ENCODE measurements around the gene LAMC3.

The LAMC3 gene

GRCh38 chr9:130988905-130989304, 20.1 kb upstream of the LAMC3 start:
- no CpG with 5 or more reads among the region's 9 CpGs for WGBS (ENCODE audit: extremely low coverage, insufficient coverage, low lambda C conversion rate)

GRCh38 chr9:130989391-130989790, 19.6 kb upstream of the LAMC3 start:
- H2AK5ac ChIP-seq (ENCODE audit: low read length), result no peak overlapping the region
- H3K79me2 ChIP-seq (ENCODE audit: control insufficient read depth, insufficient read depth, low read length), result no peaks in the 10 kb centered on the region
- no peak overlapping the region for H3K27ac ChIP-seq (ENCODE audit: low read depth, low read length)
- no peak overlapping the region for H3K4me3 ChIP-seq (ENCODE audit: low read length)
- no peak overlapping the region for H4K5ac ChIP-seq (ENCODE audit: low read length)
- H3K4me2 ChIP-seq (ENCODE audit: low read length), result no peak overlapping the region
- no peaks in the 10 kb centered on the region for H3K27me3 ChIP-seq (ENCODE audit: insufficient read depth, low read length, poor library complexity)
- no peak overlapping the region for H3K4ac ChIP-seq (ENCODE audit: low read depth, low read length)
- H3K23ac ChIP-seq (ENCODE audit: low read length), result no peak overlapping the region
- peaks cover 7% of the 10 kb centered on the region for H3K4me1 ChIP-seq (ENCODE audit: control insufficient read depth, low read depth, low read length)
- no peak overlapping the region for H3K18ac ChIP-seq (ENCODE audit: low read length)
- H2BK5ac ChIP-seq (ENCODE audit: low read length), result no peak overlapping the region
- no peaks in the 10 kb centered on the region for H3K79me1 ChIP-seq (ENCODE audit: low read length)
- H3K36me3 ChIP-seq (ENCODE audit: control insufficient read depth, insufficient read depth, low read length), result no peaks in the 10 kb centered on the region
- no peak overlapping the region for H3K9ac ChIP-seq (ENCODE audit: low read length)
- H2BK120ac ChIP-seq (ENCODE audit: low read depth, low read length), result no peak overlapping the region
- DNase-seq, result no peak
- no peak overlapping the region for H3K56ac ChIP-seq (ENCODE audit: low read length)
- H4K8ac ChIP-seq (ENCODE audit: low read depth, low read length), result no peak overlapping the region
- no peak overlapping the region for H2BK15ac ChIP-seq (replicated peaks; ENCODE audit: low read depth)
- WGBS (ENCODE audit: extremely low coverage, insufficient coverage, low lambda C conversion rate), result no CpG with 5 or more reads among the region's 18 CpGs

More at GRCh38 chr9:130988905-130989304, 20.1 kb upstream of the LAMC3 start:
- Histone ChIP-seq H3K18ac (ENCODE audit: low read length) (no peak overlapping the region), H4K8ac (ENCODE audit: low read depth, low read length) (no peak overlapping the region), H3K4ac (ENCODE audit: low read depth, low read length) (no peak overlapping the region), H4K5ac (ENCODE audit: low read length) (no peak overlapping the region), H2BK120ac (ENCODE audit: low read depth, low read length) (no peak overlapping the region), H3K36me3 (ENCODE audit: control insufficient read depth, insufficient read depth, low read length) (no peaks in the 10 kb centered on the region), H3K79me1 (ENCODE audit: low read length) (no peaks in the 10 kb centered on the region), H3K27me3 (ENCODE audit: insufficient read depth, low read length, poor library complexity) (no peaks in the 10 kb centered on the region), H3K56ac (ENCODE audit: low read length) (no peak overlapping the region), H3K79me2 (ENCODE audit: control insufficient read depth, insufficient read depth, low read length) (no peaks in the 10 kb centered on the region), H3K4me2 (ENCODE audit: low read length) (no peak overlapping the region), H2BK15ac (replicated peaks; ENCODE audit: low read depth) (no peak overlapping the region), H3K23ac (ENCODE audit: low read length) (no peak overlapping the region), H2AK5ac (ENCODE audit: low read length) (no peak overlapping the region), H3K9ac (ENCODE audit: low read length) (no peak overlapping the region), H3K27ac (ENCODE audit: low read depth, low read length) (no peak overlapping the region), H3K4me1 (ENCODE audit: control insufficient read depth, low read depth, low read length) (peaks cover 7% of the 10 kb centered on the region), H3K4me3 (ENCODE audit: low read length) (no peak overlapping the region), H2BK5ac (ENCODE audit: low read length) (no peak overlapping the region)
- no peak for DNase-seq

- Histone ChIP-seq H3K4me1 (ENCODE audit: control insufficient read depth, low read depth, low read length) (peaks cover 9% of the 10 kb centered on the region), H3K27me3 (ENCODE audit: insufficient read depth, low read length, poor library complexity) (no peaks in the 10 kb centered on the region), H3K4me3 (ENCODE audit: low read length) (no peak overlapping the region), H3K18ac (ENCODE audit: low read length) (no peak overlapping the region), H3K23ac (ENCODE audit: low read length) (no peak overlapping the region), H3K4me2 (ENCODE audit: low read length) (no peak overlapping the region), H2AK5ac (ENCODE audit: low read length) (no peak overlapping the region), H4K5ac (ENCODE audit: low read length) (no peak overlapping the region), H2BK15ac (replicated peaks; ENCODE audit: low read depth) (no peak overlapping the region), H2BK5ac (ENCODE audit: low read length) (no peak overlapping the region), H3K36me3 (ENCODE audit: control insufficient read depth, insufficient read depth, low read length) (no peaks in the 10 kb centered on the region), H3K4ac (ENCODE audit: low read depth, low read length) (no peak overlapping the region), H2BK120ac (ENCODE audit: low read depth, low read length) (no peak overlapping the region), H3K9ac (ENCODE audit: low read length) (no peak overlapping the region), H3K27ac (ENCODE audit: low read depth, low read length) (no peak overlapping the region), H3K79me2 (ENCODE audit: control insufficient read depth, insufficient read depth, low read length) (no peaks in the 10 kb centered on the region), H4K8ac (ENCODE audit: low read depth, low read length) (no peak overlapping the region), H3K56ac (ENCODE audit: low read length) (no peak overlapping the region), H3K79me1 (ENCODE audit: low read length) (no peaks in the 10 kb centered on the region)
- WGBS (ENCODE audit: extremely low coverage, insufficient coverage, low lambda C conversion rate), result no CpG with 5 or more reads among the region's 22 CpGs
- DNase-seq, result no peak
Measured at GRCh38 chr9:130989891-130990290, 19.1 kb upstream of the LAMC3 start.

GRCh38 chr9:130990306-130990977, 18.5 kb upstream of the LAMC3 start:
- H3K56ac ChIP-seq (ENCODE audit: low read length), result peak overlapping the region; percentile 30
- H2BK15ac ChIP-seq (replicated peaks; ENCODE audit: low read depth), result no peak overlapping the region
- H3K4me3 ChIP-seq (ENCODE audit: low read length), result no peak overlapping the region
- H3K79me2 ChIP-seq (ENCODE audit: control insufficient read depth, insufficient read depth, low read length), result no peaks in the 10 kb centered on the region
- H2AK5ac ChIP-seq (ENCODE audit: low read length), result no peak overlapping the region
- H3K79me1 ChIP-seq (ENCODE audit: low read length), result no peaks in the 10 kb centered on the region
- H4K5ac ChIP-seq (ENCODE audit: low read length), result no peak overlapping the region
- no peak overlapping the region for H2BK5ac ChIP-seq (ENCODE audit: low read length)
- H2BK120ac ChIP-seq (ENCODE audit: low read depth, low read length), result no peak overlapping the region
- H3K27me3 ChIP-seq (ENCODE audit: insufficient read depth, low read length, poor library complexity), result no peaks in the 10 kb centered on the region
- H3K4me1 ChIP-seq (ENCODE audit: control insufficient read depth, low read depth, low read length), result peaks cover 13% of the 10 kb centered on the region
- peak overlapping the region; percentile 6 for H3K23ac ChIP-seq (ENCODE audit: low read length)
- H3K36me3 ChIP-seq (ENCODE audit: control insufficient read depth, insufficient read depth, low read length), result no peaks in the 10 kb centered on the region
- no peak overlapping the region for H3K27ac ChIP-seq (ENCODE audit: low read depth, low read length)
- peak overlapping the region; percentile 6 for H3K9ac ChIP-seq (ENCODE audit: low read length)
- H3K4me2 ChIP-seq (ENCODE audit: low read length), result no peak overlapping the region
- peak; percentile 11 for DNase-seq
- H4K8ac ChIP-seq (ENCODE audit: low read depth, low read length), result no peak overlapping the region
- no peak overlapping the region for H3K4ac ChIP-seq (ENCODE audit: low read depth, low read length)
- 100% methylated on average over 3 of the region's 23 CpGs for WGBS (ENCODE audit: extremely low coverage, insufficient coverage, low lambda C conversion rate)
- no peak overlapping the region for H3K18ac ChIP-seq (ENCODE audit: low read length)

GRCh38 chr9:130990978-130991777, 17.8 kb upstream of the LAMC3 start:
- Histone ChIP-seq H3K36me3 (ENCODE audit: control insufficient read depth, insufficient read depth, low read length) (no peaks in the 10 kb centered on the region), H3K4ac (ENCODE audit: low read depth, low read length) (no peak overlapping the region), H3K9ac (ENCODE audit: low read length) (no peak overlapping the region), H3K4me1 (ENCODE audit: control insufficient read depth, low read depth, low read length) (peaks cover 15% of the 10 kb centered on the region), H3K18ac (ENCODE audit: low read length) (no peak overlapping the region), H3K27ac (ENCODE audit: low read depth, low read length) (no peak overlapping the region), H2BK120ac (ENCODE audit: low read depth, low read length) (no peak overlapping the region), H3K27me3 (ENCODE audit: insufficient read depth, low read length, poor library complexity) (no peaks in the 10 kb centered on the region), H4K8ac (ENCODE audit: low read depth, low read length) (no peak overlapping the region), H2BK15ac (replicated peaks; ENCODE audit: low read depth) (no peak overlapping the region), H3K79me2 (ENCODE audit: control insufficient read depth, insufficient read depth, low read length) (no peaks in the 10 kb centered on the region), H3K79me1 (ENCODE audit: low read length) (no peaks in the 10 kb centered on the region), H3K23ac (ENCODE audit: low read length) (no peak overlapping the region), H3K4me2 (ENCODE audit: low read length) (no peak overlapping the region), H2BK5ac (ENCODE audit: low read length) (no peak overlapping the region), H4K5ac (ENCODE audit: low read length) (no peak overlapping the region), H3K4me3 (ENCODE audit: low read length) (no peak overlapping the region), H2AK5ac (ENCODE audit: low read length) (no peak overlapping the region), H3K56ac (ENCODE audit: low read length) (peak overlapping the region; percentile 2)
- DNase-seq, result peak; percentile 50
- no CpG with 5 or more reads among the region's 26 CpGs for WGBS (ENCODE audit: extremely low coverage, insufficient coverage, low lambda C conversion rate)
